ENCODE measurements around the gene RSPH3.
"Not testable (repeated sequence)": the region's sequence is repeated elsewhere in the genome, so short reads cannot be mapped to it uniquely, and the experiment has no call there.

The RSPH3 gene

GRCh38 chr6:159030168-159030567, 30.2 kb upstream of the RSPH3 start:
- no peak for ATAC-seq
- no peak for TF ChIP-seq BACH2 (CRISPR knock-in tag; IDR thresholded peaks at IDR 0.05; ENCODE audit: borderline replicate concordance)
- no peak for TF ChIP-seq ZFP30 (CRISPR knock-in tag; IDR thresholded peaks at IDR 0.05)
- TF ChIP-seq, protein P1, sequence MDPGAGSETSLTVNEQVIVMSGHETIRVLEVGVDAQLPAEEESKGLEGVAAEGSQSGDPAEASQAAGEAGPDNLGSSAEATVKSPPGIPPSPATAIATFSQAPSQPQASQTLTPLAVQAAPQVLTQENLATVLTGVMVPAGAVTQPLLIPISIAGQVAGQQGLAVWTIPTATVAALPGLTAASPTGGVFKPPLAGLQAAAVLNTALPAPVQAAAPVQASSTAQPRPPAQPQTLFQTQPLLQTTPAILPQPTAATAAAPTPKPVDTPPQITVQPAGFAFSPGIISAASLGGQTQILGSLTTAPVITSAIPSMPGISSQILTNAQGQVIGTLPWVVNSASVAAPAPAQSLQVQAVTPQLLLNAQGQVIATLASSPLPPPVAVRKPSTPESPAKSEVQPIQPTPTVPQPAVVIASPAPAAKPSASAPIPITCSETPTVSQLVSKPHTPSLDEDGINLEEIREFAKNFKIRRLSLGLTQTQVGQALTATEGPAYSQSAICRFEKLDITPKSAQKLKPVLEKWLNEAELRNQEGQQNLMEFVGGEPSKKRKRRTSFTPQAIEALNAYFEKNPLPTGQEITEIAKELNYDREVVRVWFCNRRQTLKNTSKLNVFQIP (CRISPR knock-in tag; IDR thresholded peaks at IDR 0.05; ENCODE audit: borderline replicate concordance, low read depth), result no peak
- no peak for TF ChIP-seq ZC3H10 (CRISPR knock-in tag; IDR thresholded peaks at IDR 0.05)
- TF ChIP-seq, protein P2, sequence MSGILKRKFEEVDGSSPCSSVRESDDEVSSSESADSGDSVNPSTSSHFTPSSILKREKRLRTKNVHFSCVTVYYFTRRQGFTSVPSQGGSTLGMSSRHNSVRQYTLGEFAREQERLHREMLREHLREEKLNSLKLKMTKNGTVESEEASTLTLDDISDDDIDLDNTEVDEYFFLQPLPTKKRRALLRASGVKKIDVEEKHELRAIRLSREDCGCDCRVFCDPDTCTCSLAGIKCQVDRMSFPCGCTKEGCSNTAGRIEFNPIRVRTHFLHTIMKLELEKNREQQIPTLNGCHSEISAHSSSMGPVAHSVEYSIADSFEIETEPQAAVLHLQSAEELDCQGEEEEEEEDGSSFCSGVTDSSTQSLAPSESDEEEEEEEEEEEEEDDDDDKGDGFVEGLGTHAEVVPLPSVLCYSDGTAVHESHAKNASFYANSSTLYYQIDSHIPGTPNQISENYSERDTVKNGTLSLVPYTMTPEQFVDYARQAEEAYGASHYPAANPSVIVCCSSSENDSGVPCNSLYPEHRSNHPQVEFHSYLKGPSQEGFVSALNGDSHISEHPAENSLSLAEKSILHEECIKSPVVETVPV (CRISPR knock-in tag; IDR thresholded peaks at IDR 0.05), result no peak
- TF ChIP-seq SNAI2 (CRISPR knock-in tag; IDR thresholded peaks at IDR 0.05), result no peak
- TF ChIP-seq GLIS3 (CRISPR knock-in tag; IDR thresholded peaks at IDR 0.05), result no peak
- no peak for TF ChIP-seq TCF4 (CRISPR knock-in tag; IDR thresholded peaks at IDR 0.05; ENCODE audit: borderline replicate concordance)
- TF ChIP-seq, protein P3, sequence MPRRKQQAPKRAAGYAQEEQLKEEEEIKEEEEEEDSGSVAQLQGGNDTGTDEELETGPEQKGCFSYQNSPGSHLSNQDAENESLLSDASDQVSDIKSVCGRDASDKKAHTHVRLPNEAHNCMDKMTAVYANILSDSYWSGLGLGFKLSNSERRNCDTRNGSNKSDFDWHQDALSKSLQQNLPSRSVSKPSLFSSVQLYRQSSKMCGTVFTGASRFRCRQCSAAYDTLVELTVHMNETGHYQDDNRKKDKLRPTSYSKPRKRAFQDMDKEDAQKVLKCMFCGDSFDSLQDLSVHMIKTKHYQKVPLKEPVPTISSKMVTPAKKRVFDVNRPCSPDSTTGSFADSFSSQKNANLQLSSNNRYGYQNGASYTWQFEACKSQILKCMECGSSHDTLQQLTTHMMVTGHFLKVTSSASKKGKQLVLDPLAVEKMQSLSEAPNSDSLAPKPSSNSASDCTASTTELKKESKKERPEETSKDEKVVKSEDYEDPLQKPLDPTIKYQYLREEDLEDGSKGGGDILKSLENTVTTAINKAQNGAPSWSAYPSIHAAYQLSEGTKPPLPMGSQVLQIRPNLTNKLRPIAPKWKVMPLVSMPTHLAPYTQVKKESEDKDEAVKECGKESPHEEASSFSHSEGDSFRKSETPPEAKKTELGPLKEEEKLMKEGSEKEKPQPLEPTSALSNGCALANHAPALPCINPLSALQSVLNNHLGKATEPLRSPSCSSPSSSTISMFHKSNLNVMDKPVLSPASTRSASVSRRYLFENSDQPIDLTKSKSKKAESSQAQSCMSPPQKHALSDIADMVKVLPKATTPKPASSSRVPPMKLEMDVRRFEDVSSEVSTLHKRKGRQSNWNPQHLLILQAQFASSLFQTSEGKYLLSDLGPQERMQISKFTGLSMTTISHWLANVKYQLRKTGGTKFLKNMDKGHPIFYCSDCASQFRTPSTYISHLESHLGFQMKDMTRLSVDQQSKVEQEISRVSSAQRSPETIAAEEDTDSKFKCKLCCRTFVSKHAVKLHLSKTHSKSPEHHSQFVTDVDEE (CRISPR knock-in tag; IDR thresholded peaks at IDR 0.05), result no peak
- TF ChIP-seq CREB5 (CRISPR knock-in tag; IDR thresholded peaks at IDR 0.05; ENCODE audit: low read depth), result no peak

GRCh38 chr6:159025224-159025623, 25.2 kb upstream of the RSPH3 start:
- ATAC-seq, result not testable (repeated sequence)

- no peak for ATAC-seq
- no peak for TF ChIP-seq ESRRG (CRISPR knock-in tag; IDR thresholded peaks at IDR 0.05)
- TF ChIP-seq BACH2 (CRISPR knock-in tag; IDR thresholded peaks at IDR 0.05; ENCODE audit: borderline replicate concordance), result no peak
- no peak for TF ChIP-seq SNAI2 (CRISPR knock-in tag; IDR thresholded peaks at IDR 0.05)
- no peak for TF ChIP-seq ZFP3 (CRISPR knock-in tag; IDR thresholded peaks at IDR 0.05)
- TF ChIP-seq, protein P1 (CRISPR knock-in tag; IDR thresholded peaks at IDR 0.05; ENCODE audit: borderline replicate concordance, low read depth), result no peak
- no peak for TF ChIP-seq PPARA (CRISPR knock-in tag; IDR thresholded peaks at IDR 0.05; ENCODE audit: borderline replicate concordance)
- no peak for TF ChIP-seq ZFP30 (CRISPR knock-in tag; IDR thresholded peaks at IDR 0.05)
- no peak for TF ChIP-seq ZNF70 (CRISPR knock-in tag; IDR thresholded peaks at IDR 0.05)
- no peak for TF ChIP-seq CSDC2 (CRISPR knock-in tag; IDR thresholded peaks at IDR 0.05)
- TF ChIP-seq TOX (CRISPR knock-in tag; IDR thresholded peaks at IDR 0.05; ENCODE audit: borderline replicate concordance), result no peak
- no peak for TF ChIP-seq OSR1 (CRISPR knock-in tag; IDR thresholded peaks at IDR 0.05)
- no peak for TF ChIP-seq ISL1 (CRISPR knock-in tag; IDR thresholded peaks at IDR 0.05)
- no peak for TF ChIP-seq PATZ1 (CRISPR knock-in tag; IDR thresholded peaks at IDR 0.05; ENCODE audit: borderline replicate concordance)
- TF ChIP-seq, protein P2 (CRISPR knock-in tag; IDR thresholded peaks at IDR 0.05), result no peak
- TF ChIP-seq TCF4 (CRISPR knock-in tag; IDR thresholded peaks at IDR 0.05; ENCODE audit: borderline replicate concordance), result no peak
- TF ChIP-seq ARNTL (CRISPR knock-in tag; IDR thresholded peaks at IDR 0.05; ENCODE audit: borderline replicate concordance, low read depth), result no peak
- no peak for TF ChIP-seq ZC3H10 (CRISPR knock-in tag; IDR thresholded peaks at IDR 0.05)
- no peak for TF ChIP-seq ZNF8 (CRISPR knock-in tag; IDR thresholded peaks at IDR 0.05)
These were observed 23.9 kb upstream of the RSPH3 start for GRCh38 chr6:159023893-159024292.

Data from SK-N-SH treated with all-trans-retinoic acid at 6 μM for 48 hours (cell line).